Measurements from ENCODE around the gene ERC2.

The ERC2 gene

DNA sequence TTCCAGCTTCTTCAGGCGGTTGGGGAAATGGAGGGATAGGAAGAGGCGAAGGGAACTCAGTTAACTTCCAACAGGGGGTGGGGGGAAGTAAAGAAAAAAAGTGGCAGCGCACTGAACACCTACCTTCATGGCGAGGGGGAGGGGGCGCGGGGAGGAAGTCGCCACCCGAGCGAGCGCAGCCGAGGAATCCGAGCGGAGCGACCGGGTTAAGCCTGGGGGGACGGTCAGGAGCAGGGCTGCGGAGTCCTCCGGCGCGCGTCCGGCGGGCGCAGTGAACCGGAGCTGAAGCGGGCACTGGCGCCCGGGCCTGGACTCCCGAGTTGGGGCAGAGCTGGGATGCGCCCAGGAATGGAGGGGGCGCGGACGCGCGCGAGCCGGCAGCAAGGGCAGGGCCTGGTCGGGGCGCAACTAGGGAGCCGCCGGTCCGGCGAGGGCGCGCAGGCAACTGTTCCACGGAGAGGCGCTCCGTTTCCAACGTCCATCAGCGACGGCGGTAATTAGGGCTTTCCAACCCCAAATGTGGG lies 981.3 kb downstream of the ERC2 start, which contains the start of gene WNT5A:
Gene WNT5A, minus strand, starts transcription at position 450 of the 524 bp plus-strand sequence. Its CDS starts 321 bp downstream, at position 129.
- DNase-seq (ENCODE audit: low read depth in 1 of 2, low spot score in 1 of 2) = no peak

DNA sequence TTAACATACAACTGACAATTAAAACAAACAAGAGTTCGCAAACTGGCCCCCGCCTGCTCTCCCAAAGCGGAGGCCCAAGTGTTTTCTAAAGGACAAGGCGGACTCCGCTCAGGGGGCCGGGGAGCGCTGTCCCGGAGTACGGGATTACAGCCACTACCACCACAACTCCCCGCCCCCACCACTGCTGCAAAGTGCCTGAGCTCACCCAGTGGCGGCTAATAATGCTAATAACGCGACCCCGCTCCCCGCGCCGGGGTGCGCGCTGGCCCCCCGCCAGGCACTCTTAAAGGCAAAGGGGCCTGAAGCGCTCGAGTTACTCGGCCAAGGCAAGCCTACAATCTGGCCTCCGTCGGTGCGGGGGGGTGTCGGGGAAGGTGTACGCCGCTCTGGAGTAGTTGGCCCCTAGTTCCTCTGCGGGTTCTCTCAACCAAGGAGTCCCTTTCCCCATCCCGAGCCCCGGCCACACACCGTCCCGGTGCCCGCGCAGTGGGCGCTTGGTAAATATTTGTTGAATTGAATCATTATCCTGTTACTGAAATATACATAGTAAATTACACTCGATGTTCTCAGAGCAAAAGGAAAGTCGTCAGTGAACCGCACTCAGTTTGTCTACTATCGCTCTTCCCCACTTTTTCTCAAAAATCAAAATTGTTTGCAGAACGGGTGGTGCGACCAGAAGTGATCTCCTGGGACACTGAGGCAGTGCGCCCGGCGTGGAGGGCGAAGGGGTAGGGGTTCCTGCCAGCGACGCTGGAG lies 982.0 kb downstream of the ERC2 start:
- DNase-seq (ENCODE audit: low read depth in 1 of 2, low spot score in 1 of 2) = no peak

DNA sequence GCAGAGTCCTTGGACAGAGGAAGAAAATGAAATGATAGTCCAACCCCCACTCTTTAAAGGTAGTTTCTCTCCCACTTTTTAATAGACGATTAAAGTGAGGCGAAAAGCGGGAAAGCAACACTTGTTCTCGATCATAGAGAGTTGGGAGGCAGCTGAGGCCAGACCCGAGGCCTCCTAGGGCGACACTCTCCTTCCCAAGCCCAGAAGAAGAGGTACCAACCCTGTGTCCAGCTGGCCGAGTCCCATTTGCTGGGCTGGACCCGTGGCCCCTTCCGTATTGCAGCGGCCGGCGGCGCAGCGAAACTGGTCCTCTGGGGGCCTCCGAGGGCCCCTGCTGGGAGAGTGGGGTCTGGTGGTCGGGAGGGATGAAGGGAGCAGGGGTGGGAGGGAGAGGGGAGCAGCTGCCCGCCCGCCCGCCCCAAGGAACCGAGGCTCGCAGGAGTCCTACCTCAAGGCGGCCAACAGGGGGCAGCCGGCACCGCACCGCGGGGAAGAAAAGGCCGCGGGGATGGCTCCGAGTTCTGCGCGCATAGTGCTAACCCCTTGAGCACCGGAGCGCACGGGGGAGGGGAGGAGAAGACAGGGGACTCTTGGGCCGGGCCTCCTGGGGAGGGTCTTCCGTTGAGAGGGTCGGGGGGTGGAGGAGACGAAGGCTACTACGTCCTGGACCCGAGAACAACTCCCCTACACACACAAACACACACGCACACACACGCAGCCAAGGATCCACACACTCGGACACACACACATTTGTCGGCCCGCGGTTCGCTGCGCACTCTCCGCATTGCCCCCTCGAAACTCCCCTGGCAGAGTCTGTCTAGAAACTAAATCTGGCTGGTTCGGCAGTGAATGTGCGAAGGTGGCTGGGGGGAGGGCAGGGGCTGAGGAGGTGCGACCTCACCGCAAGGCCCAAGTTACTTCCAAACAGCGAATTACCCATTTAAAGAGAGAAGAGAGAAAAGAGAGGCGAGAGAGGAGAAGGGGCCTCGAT lies 983.2 kb downstream of the ERC2 start:
- no peak for DNase-seq (ENCODE audit: low read depth in 1 of 2, low spot score in 1 of 2)

DNA sequence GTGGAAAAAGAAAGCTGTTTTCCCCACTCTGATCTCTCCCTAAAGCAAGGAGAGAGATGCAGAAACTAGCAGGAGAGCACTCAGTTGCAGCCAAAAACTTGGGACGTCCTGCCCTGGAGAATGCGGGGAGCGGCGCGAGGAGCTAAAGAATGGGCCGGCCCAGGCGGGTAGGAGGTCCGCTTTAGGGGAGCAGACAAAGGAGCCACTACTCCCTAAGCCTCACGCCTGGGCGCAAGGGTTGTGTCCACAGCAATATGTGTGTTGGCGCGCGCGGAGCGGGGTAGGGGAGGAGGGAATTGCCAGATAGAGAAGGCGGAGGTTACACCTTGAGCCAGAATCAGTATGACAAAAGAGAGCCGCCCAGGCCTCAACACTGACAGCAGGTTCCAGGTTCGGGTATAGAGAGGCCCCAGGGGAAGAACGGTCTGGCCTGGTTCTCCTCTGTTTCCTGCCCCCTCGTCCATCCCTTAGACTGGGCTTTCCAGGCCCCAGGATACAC lies 984.0 kb downstream of the ERC2 start:
- DNase-seq (ENCODE audit: low read depth in 1 of 2, low spot score in 1 of 2) = no peak

DNA sequence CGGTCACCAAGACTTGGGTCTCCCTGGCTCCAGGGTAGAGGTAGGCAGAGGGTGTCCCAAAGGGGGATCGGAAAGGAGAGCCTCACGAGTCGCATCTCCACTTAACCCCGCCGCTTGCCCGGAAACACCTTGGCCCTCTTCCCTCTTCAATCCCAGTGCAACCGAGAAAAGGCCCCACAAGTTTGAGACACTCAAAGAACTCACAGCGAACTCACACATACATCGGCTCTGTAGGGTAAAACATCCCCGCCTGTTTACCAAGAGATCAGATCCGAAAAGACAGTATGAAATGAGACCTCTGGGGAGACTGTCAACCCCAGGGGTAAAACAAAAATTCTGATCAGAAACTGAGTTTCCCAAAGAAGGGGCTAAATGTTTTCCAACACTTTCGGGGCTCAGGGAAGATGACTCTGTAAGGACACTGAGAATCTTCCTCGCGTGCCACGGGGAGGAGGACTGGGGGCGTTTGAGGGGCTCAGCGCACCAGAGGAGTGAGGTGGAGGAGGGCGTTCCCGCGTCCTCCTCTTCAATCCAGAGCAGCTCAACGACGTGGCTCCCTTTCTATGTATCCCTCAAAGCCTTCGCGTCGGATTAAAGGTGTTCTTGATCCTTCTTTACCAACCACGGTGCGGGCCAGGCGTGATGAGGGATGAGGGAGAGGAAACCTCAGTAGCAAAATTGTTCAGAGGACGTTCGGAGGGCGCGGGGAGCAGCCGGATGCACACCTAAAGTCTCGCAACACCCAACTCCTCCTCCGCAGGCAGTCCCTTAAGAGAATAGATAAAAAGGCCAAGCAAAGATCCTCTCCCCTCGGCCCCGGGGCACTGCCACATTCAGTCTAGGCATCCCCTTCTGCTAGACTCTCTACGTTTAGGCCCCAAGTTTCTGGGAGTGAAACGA lies 984.8 kb downstream of the ERC2 start:
- DNase-seq (ENCODE audit: low read depth in 1 of 2, low spot score in 1 of 2) = no peak

DNA sequence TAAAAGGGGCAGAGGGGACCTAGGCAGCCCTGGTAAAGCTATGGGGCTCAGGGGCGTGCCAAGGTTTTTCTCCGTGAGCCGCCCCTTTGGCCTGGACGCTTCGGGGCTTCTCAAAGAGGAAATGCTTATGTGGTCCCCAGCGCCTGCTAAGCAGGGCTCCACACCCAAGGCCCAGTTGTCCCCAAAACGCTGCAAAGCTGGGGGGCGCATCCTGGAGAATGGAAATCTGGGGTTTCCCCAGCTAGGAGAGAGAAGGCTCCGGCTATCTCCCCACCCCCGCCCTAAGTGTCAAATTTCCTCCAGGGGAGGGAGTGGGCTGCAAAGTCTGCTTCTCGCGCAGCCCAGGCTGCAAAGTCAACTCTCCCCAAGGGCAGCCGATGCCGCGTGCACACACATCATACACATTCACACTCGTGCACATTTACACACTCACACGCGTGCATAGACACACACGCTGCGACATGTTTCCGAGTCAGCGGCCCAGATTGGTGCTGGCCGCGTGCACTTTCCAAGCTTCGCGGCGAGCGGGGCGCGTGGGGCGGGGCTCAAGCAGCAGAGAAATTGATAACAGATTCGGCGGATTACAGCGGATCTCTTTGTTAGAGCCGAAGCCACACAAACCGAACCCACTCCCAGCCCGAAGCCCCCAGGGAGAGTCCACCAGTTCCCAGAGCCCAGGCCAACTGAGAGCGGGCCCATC lies 985.6 kb downstream of the ERC2 start:
- no peak for DNase-seq (ENCODE audit: low read depth in 1 of 2, low spot score in 1 of 2)

DNA sequence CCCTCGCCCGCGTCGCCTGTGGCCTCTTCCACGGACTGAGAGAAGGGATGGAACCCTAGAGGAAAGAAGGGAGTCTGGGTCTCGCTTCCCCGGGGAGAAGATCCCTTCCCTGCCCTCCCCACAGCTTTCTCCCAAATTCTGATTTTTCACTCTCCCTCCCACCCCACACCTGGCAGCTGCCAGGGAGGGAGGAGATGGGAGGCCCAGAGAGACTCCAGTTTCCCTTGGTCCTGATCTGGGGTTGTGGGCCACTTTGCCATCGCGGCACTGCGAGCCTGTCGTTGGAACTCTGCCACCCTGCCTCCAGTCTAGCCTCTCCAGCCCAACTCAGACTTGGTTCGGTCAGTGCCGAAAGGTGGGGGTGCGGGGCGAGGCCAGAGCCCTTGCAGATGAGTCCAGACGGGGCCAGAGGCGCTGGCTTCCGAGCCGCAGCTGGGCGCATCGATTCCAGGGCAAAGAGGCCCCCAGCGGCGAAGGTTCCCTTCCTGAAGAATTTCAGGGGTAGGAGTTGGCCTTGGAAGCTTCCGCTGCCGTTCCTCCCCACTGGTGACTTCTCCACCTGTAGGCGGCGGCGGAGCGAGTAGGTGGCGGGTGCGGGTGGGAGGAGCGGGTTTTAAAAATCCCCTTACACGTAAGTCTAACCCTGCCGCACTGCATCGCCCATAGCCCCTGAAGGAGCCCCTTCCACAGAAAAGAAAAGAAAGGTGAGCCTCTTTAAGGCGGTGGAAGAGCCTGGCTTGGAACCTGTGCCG lies 986.3 kb downstream of the ERC2 start:
- no peak for DNase-seq (ENCODE audit: low read depth in 1 of 2, low spot score in 1 of 2)

DNA sequence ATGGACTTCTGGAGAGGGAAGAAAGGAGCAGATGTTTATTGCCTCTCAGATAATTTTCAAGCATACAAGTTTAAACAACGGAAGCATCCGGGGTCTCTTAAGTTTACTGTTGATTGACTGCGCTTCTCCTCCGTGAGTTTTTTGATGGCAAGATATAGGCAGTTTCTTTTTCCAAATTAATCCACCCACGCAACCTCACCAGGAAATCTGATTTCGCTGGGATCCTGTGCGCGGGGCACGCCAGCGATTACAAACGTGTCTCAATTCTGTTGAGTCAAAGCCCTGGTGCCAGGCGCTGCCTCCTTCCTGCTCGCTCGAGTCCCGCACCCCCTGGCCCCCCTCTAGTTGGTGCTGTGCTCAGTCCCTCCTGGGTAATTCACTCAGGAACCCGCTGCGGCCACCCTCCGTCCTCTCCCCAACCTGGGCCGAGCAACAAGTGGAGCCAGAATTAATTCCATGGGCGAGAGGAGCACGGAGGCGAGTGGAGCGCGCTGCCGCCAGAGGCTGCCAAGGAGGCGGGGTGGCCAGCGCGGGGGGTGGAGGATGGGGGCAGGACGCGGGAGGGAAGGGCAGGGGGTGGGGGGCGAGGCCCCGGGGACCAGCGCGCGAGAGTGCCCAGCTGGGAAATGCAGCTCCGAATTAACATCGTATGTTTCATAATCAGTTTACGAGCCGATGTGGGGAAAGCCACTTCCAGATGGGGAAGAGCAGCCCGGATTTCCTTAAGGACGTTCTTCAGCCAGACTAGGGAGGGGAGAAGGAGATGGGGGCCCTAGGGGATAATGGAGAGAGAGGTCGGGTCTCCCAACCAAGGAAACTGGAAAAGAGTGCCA lies 987.1 kb downstream of the ERC2 start:
- no peak for DNase-seq (ENCODE audit: low read depth in 1 of 2, low spot score in 1 of 2)

DNA sequence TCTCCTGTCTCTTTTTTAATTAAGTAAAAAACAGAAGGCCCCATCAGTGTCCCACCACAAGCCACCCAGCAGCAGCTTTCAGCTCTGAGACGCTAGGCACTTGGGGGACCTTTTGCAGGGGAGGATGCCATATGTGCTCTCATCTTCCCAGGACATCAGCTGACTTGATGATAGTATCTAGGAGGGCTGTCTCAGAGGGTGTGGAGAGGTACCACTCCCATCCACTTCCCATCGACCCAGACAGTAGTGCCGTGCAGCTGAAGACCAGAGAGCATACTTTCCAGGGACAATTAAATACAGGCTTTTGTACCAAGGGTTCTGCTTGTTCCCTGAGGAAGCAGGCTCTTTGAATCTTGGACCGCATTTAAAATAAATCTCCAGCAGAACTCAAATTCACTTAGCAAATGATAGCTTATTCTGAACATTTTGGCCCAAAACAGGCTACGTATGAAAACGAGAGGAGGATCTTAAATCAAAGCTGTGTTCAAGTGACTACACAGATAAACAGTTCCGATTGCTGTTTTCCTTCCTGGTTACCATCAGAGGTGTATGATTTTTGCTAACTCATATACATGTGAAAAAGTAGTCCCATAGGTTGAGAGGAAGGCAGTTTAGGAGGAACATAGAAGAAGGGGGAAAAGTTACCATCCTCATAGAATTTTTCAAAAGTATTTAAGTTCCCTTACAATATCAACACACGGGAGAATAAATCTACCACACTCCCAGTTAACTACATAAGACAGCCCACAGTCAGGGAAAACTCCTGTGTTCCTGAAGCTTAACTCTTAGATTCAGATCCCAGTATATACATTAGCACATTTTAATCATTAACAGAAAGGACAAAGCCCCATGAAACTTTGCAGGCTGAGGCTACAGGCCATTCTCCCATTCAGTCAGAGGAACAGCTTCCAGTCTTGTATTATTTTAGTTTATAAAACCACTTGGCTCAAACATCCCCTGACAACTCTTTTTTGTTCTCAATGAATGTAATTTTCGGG lies 990.7 kb downstream of the ERC2 start:
- no peak for DNase-seq (ENCODE audit: low read depth in 1 of 2, low spot score in 1 of 2)

DNA sequence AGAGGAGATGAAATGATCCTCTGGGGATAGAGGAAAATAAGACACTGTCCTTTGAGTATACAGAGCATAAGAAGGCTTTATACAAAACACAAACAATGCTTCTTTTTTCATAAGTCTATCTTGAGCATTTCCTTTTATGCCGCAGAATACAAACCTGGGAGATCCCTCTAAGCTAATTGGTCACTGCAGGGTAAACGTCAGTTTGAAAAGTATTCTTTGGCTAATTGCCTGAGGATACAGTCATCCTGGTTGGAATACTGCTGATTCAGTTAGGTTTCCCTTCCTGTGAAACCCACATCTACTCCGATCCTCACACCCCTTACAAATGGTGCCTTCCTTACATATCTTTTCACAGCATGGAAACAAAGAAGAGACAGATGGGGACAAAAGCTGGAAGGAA lies 991.8 kb downstream of the ERC2 start:
- no peak for DNase-seq (ENCODE audit: low read depth in 1 of 2, low spot score in 1 of 2)

DNA sequence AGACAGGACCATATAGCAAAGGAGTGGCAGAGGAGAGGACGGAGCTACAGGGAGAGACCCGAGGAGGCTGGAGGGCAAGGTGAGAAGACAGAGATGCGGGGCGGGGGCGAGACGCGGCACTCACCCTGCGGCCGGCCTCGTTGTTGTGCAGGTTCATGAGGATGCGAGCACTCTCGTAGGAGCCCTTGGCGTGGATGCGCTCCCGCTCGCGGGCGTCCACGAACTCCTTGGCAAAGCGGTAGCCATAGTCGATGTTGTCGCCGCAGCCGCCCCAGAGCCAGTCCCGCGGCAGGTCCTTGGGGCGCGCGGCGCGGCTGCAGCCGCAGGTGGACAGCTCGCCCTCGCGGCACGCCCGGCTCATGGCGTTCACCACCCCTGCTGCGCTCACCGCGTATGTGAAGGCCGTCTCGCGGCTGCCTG lies 994.0 kb downstream of the ERC2 start:
- no peak for DNase-seq (ENCODE audit: low read depth in 1 of 2, low spot score in 1 of 2)

DNA sequence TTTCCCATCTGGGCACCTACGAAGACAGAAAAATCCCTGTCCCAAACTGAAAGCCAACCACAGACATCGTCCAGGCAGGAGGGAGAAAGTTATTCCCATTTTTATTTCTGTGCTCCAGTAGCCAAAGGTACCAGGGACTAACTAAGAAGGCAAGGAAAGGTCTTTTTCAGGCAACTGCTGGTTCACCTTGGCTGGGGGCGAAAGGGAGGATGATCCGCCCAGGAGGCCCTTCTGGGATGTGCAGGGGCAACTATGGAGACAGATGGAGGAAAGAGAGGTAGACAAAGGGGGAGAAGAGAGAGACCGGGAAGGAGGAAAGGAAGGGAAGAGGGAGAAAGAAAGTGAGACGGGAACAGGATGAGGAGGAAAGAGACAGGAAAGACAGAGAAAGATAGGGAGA lies 994.5 kb downstream of the ERC2 start:
- DNase-seq (ENCODE audit: low read depth in 1 of 2, low spot score in 1 of 2) = no peak

DNA sequence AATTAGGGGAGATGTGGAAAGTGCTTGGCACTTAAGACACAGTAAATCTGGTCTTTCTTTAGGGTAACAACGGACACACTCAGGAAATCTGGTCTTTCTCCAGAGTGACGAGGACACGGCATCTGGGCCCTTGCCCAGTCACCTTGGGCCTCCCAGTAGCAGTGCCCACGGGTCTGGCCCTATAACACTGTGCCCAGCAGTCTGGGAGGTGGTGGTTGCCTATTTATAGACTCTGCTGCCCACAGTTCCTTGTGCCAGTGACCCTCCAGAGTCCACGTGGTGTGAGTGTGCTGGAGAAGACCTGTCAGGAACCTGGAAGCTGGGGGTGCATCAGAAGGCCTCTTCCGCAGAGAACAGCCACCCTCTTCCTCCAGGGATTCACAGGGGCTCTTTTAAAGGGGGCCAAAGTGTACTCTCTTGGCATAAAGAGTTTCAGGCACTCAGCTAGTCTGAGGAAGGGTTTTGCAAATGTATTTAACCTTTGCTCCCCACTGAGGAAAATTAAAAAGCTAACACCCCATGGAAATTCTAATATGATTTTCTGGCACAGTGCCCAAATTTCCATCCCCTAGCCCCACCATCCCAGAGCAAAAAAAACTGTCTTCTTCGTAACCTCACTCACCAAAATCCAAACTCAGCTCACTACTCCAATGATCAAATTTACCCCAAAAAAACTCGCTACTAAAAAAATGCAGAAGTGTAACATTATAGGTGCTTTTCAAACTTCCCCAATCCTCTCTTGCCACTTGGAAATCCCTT lies 996.6 kb downstream of the ERC2 start:
- no peak for DNase-seq (ENCODE audit: low read depth in 1 of 2, low spot score in 1 of 2)

DNA sequence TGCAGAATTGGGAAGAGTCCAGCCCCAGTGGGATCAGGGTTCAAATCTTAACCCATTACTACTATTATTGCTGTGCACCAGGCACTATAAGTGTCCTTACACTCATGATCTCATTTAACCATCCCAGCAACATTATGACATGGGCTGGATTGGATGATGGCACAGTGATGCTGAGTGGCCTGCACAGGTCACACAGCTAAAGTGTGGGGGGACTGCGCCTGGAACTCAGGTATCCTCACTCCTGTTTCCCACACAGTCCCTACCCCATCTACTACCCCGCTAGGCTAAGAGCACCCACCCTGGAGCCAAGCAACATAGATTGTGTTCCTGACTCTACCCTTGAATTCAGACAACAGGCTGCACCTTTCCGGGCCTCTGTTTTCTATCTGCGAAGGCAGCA lies 997.2 kb downstream of the ERC2 start:
- no peak for DNase-seq (ENCODE audit: low read depth in 1 of 2, low spot score in 1 of 2)

DNA sequence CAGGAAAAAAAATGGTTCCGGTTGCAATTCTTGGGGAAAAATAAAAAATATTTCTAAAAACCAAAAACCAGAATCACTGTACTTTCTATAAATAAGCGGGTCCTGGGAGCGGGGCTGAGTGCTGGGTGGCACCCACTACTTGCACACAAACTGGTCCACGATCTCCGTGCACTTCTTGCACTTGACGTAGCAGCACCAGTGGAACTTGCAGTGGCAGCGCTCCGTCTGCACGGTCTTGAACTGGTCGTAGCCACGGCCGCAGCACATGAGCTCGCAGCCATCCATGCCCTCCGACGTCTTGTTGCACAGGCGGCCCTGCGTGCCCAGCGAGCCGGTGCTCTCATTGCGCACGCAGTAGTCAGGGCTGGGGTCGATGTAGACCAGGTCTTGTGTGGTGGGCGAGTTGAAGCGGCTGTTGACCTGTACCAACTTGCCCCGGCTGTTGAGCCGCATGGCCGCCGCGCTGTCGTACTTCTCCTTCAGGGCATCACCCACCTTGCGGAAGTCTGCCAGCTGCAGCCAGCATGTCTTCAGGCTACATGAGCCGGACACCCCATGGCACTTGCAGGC lies 998.2 kb downstream of the ERC2 start:
- no peak for DNase-seq (ENCODE audit: low read depth in 1 of 2, low spot score in 1 of 2)

DNA sequence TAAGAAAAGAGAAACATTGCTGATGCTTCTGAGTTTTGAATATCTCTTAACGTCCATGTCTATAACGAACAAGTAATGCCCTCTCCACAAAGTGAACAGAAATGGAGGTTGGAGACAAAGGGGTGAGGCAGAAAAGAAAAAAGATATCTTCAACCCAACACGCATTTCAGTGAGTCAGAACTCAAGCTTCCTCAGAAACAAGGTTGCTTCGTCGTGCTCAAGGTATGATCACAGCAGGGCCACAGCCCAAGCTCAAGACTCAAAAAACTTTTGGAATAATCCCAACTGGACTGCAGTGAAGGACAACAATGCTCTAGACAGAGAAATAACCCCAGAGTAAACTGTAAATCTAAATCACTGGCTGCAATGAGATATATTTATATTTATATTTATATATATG lies 1000.0 kb downstream of the ERC2 start:
- no peak for DNase-seq (ENCODE audit: low read depth in 1 of 2, low spot score in 1 of 2)
